ENCODE measurements around the gene GIMAP8.

The GIMAP8 gene

DNA sequence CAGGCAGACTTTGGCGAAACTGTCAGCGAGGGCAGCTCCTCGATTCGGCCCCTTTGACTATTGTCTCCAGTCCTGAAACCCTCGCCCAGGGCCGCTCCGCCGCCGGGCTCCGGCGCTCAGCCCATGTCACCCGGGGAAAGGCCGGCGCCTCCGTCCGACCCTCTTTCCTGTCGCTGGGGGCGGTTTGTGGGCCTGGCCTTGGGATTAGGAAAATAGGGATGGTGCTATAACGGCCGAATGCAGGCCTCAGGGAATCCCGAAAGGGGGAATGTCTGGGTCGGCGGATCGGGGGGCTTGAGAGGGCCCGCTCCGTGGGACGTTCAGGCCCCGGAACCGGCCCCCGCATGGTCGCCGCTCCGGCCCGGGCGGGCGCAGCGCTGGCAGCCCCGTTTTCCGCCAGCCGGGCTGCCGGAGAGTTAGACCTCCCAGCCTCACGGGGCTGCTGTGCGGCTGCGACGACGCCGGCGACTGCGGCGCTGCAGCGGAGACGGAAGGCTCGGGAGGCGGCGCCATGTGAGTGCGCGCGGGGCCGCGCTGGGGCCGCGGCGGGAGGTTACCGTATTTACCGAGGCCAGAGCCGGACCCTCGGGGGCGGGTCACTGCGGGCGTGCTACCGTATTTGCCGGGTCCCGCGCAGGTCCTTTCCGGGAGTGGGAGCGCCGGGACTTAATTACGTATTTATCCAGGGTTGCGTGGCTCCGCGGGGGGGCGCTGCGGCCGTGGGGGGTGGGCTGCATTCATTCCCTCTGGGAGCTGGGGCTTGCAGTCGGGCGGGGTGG, 45.4 kb upstream of the GIMAP8 start (continued):
- TF ChIP-seq ZNF16 (tag by site-specific recombination; IDR thresholded peaks at IDR 0.05; ENCODE audit: low read depth) = no peak
- peak; percentile 5; the same call in 1 of the 2 replicates for TF ChIP-seq TCF7L2 (IDR thresholded peaks at IDR 0.05; ENCODE audit: borderline replicate concordance, low read depth, low read length)
- no peak for TF ChIP-seq ZNF155 (tag by site-specific recombination; IDR thresholded peaks at IDR 0.05)
- TF ChIP-seq HOXD13 (CRISPR knock-in tag; IDR thresholded peaks at IDR 0.05; ENCODE audit: borderline replicate concordance) = no peak
- peak; percentile 58; the same call in 1 of the 2 replicates for TF ChIP-seq CTCF (tag by site-specific recombination; IDR thresholded peaks at IDR 0.05)
- TF ChIP-seq, protein P1, sequence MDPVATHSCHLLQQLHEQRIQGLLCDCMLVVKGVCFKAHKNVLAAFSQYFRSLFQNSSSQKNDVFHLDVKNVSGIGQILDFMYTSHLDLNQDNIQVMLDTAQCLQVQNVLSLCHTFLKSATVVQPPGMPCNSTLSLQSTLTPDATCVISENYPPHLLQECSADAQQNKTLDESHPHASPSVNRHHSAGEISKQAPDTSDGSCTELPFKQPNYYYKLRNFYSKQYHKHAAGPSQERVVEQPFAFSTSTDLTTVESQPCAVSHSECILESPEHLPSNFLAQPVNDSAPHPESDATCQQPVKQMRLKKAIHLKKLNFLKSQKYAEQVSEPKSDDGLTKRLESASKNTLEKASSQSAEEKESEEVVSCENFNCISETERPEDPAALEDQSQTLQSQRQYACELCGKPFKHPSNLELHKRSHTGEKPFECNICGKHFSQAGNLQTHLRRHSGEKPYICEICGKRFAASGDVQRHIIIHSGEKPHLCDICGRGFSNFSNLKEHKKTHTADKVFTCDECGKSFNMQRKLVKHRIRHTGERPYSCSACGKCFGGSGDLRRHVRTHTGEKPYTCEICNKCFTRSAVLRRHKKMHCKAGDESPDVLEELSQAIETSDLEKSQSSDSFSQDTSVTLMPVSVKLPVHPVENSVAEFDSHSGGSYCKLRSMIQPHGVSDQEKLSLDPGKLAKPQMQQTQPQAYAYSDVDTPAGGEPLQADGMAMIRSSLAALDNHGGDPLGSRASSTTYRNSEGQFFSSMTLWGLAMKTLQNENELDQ (tag by site-specific recombination; IDR thresholded peaks at IDR 0.05; ENCODE audit: low read depth) = no peak
- TF ChIP-seq, protein P2, sequence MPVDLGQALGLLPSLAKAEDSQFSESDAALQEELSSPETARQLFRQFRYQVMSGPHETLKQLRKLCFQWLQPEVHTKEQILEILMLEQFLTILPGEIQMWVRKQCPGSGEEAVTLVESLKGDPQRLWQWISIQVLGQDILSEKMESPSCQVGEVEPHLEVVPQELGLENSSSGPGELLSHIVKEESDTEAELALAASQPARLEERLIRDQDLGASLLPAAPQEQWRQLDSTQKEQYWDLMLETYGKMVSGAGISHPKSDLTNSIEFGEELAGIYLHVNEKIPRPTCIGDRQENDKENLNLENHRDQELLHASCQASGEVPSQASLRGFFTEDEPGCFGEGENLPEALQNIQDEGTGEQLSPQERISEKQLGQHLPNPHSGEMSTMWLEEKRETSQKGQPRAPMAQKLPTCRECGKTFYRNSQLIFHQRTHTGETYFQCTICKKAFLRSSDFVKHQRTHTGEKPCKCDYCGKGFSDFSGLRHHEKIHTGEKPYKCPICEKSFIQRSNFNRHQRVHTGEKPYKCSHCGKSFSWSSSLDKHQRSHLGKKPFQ (tag by site-specific recombination; IDR thresholded peaks at IDR 0.05) = no peak
- no peak for TF ChIP-seq GFI1B (tag by site-specific recombination; IDR thresholded peaks at IDR 0.05)
- TF ChIP-seq SALL2 (tag by site-specific recombination; IDR thresholded peaks at IDR 0.05; ENCODE audit: borderline replicate concordance) = no peak
- no peak for TF ChIP-seq ZNF274 (IDR thresholded peaks at IDR 0.05; ENCODE audit: low read length)
- TF ChIP-seq ZNF274 (tag by site-specific recombination; IDR thresholded peaks at IDR 0.05; ENCODE audit: borderline replicate concordance) = no peak
- no peak for TF ChIP-seq PRDM2 (tag by site-specific recombination; IDR thresholded peaks at IDR 0.05; ENCODE audit: borderline replicate concordance)
- no peak for TF ChIP-seq ZBTB1 (tag by site-specific recombination; IDR thresholded peaks at IDR 0.05)
- no peak for TF ChIP-seq ZFP37 (tag by site-specific recombination; IDR thresholded peaks at IDR 0.05)
- TF ChIP-seq ZNF138 (tag by site-specific recombination; IDR thresholded peaks at IDR 0.05; ENCODE audit: borderline replicate concordance) = no peak
- TF ChIP-seq ZNF571 (tag by site-specific recombination; IDR thresholded peaks at IDR 0.05) = no peak
- peak; percentile 43; the same call in 1 of the 2 replicates for TF ChIP-seq ZNF76 (tag by site-specific recombination; IDR thresholded peaks at IDR 0.05; ENCODE audit: borderline replicate concordance, low read depth)
- TF ChIP-seq, protein P3, sequence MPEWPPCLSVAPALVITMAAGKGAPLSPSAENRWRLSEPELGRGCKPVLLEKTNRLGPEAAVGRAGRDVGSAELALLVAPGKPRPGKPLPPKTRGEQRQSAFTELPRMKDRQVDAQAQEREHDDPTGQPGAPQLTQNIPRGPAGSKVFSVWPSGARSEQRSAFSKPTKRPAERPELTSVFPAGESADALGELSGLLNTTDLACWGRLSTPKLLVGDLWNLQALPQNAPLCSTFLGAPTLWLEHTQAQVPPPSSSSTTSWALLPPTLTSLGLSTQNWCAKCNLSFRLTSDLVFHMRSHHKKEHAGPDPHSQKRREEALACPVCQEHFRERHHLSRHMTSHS (tag by site-specific recombination; IDR thresholded peaks at IDR 0.05) = no peak
- no peak for TF ChIP-seq ZNF239 (tag by site-specific recombination; IDR thresholded peaks at IDR 0.05)
- TF ChIP-seq KLF8 (tag by site-specific recombination; IDR thresholded peaks at IDR 0.05) = peak; percentile 80
- peak; percentile 93 for TF ChIP-seq GLIS2 (tag by site-specific recombination; IDR thresholded peaks at IDR 0.05)
- TF ChIP-seq ZNF623 (tag by site-specific recombination; IDR thresholded peaks at IDR 0.05) = no peak
- no peak for TF ChIP-seq ZNF510 (tag by site-specific recombination; IDR thresholded peaks at IDR 0.05; ENCODE audit: insufficient replicate concordance)
- no peak for TF ChIP-seq ZNF114 (tag by site-specific recombination; IDR thresholded peaks at IDR 0.05)
- no peak for TF ChIP-seq ZFP41 (tag by site-specific recombination; IDR thresholded peaks at IDR 0.05; ENCODE audit: borderline replicate concordance)
- no peak; the same call in 1 of the 2 replicates for TF ChIP-seq ZNF394 (tag by site-specific recombination; IDR thresholded peaks at IDR 0.05; ENCODE audit: borderline replicate concordance)
- 0 out of 2 replicates have a peak, but pooled peaks have one; percentile 23 for TF ChIP-seq ZNF37A (tag by site-specific recombination; IDR thresholded peaks at IDR 0.05)

Measured in HEK293 (cell line).